Measurements from ENCODE around the gene MOXD1.

- TF ChIP-seq CTCF (optimal IDR thresholded peaks at IDR 0.05 in 1 of 3, IDR thresholded peaks at IDR 0.05 in 1 of 3, conservative IDR thresholded peaks at IDR 0.05 in 1 of 3; ENCODE audit: extremely low read depth in 1 of 3, insufficient read depth in 2 of 3, low read length in 3 of 3) (no peak), EZH2 (IDR thresholded peaks at IDR 0.05; ENCODE audit: low read length) (no peak)
Measured at GRCh38 chr6:132369526-132369925, 31.7 kb downstream of the MOXD1 start.

All from keratinocyte (primary cell).